Measurements from ENCODE around the gene STX2. TPM values are rescaled to one million over a fixed set of nuclear protein-coding genes. Genes with fewer than 3 reads are reported as not detected.

Gene STX2
- total and polyA plus RNA-seq, 2 donors (not counting 3 experiments of a cell fraction or from before 2014, with no cell fraction given), result 26.2 to 32.6 TPM

DNA sequence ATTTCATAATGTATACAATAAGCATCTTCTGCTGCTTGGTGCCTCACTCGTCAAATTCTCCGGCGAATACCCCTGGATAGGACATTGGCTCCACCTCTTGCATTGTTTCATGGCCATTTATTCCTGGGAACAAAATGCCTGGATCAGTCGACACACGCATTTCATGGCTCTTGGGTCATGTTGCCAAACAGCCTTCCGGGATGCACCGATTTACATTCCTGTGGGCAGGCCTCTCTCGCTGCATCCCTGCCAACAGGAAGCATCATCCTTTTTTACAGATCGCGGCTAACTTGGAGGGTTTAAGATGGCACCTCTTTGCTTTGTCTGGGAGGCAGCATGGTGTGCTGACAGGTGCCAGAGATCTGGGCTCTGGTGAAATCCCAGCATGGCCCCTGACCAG lies 90.3 kb downstream of the STX2 start:
- TF ChIP-seq POLR2AphosphoS5 (IDR thresholded peaks at IDR 0.05; ENCODE audit: insufficient read depth, low read depth, low read length) (no peak), JUN (IDR thresholded peaks at IDR 0.05; ENCODE audit: borderline replicate concordance, insufficient read depth, insufficient read length, low read depth) (no peak), MYC (IDR thresholded peaks at IDR 0.05; ENCODE audit: low read depth, low read length) (no peak), GATA2 (IDR thresholded peaks at IDR 0.05; ENCODE audit: insufficient read depth, insufficient read length, low read depth, low read length) (no peak), FOS (IDR thresholded peaks at IDR 0.05; ENCODE audit: borderline replicate concordance, insufficient read depth, low read length) (no peak), EZH2 (IDR thresholded peaks at IDR 0.05; ENCODE audit: borderline replicate concordance, low read depth, low read length, severe bottlenecking) (no peak), POLR2A (IDR thresholded peaks at IDR 0.05; ENCODE audit: low read depth, low read length) (no peak), CTCF (IDR thresholded peaks at IDR 0.05; ENCODE audit: extremely low read depth in 1 of 2, insufficient read depth in 1 of 2, low read depth in 1 of 2, low read length in 2 of 2) (no peak)
- TF ChIP-seq, protein P1, sequence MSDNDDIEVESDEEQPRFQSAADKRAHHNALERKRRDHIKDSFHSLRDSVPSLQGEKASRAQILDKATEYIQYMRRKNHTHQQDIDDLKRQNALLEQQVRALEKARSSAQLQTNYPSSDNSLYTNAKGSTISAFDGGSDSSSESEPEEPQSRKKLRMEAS (IDR thresholded peaks at IDR 0.05; ENCODE audit: insufficient read depth, insufficient read length), result no peak
- intact Hi-C loops (cut with micrococcal nuclease) (no loop called here), dilution Hi-C loops (cut with MboI; ENCODE audit: extremely low pct_ligation_motif_present, low sequenced_read_pairs) (no loop called here)
- POLR2A ChIA-PET, result no interaction called here
- H3K9ac ChIP-seq (replicated peaks; ENCODE audit: extremely low read depth, insufficient read depth, low read length), result no peak overlapping the region
- no peaks in the 10 kb centered on the region for H3K79me2 ChIP-seq (ENCODE audit: control insufficient read depth, insufficient read depth, low read length)
- no peak overlapping the region for H3K4me2 ChIP-seq (ENCODE audit: insufficient read depth, low read length)
- no peaks in the 10 kb centered on the region for H3K4me1 ChIP-seq (ENCODE audit: control insufficient read depth, extremely low read depth, insufficient read depth, low read length)
- H3K27me3 ChIP-seq (ENCODE audit: control insufficient read depth in 2 of 2, insufficient read depth in 2 of 2, low read length in 2 of 2), result no peaks in the 10 kb centered on the region
- H3K9me1 ChIP-seq (replicated peaks; ENCODE audit: control insufficient read depth, extremely low read depth, insufficient read depth, low read length), result no peaks in the 10 kb centered on the region
- H4K20me1 ChIP-seq (replicated peaks; ENCODE audit: control insufficient read depth, extremely low read depth, insufficient read depth, low read length), result no peaks in the 10 kb centered on the region
- FAIRE-seq, result no peak
- no peak overlapping the region for H3K27ac ChIP-seq (ENCODE audit: insufficient read depth, low read depth, low read length)
- no TSS peak for BruUV-seq (replicated peaks)
- no peaks in the 10 kb centered on the region for H3K9me3 ChIP-seq (replicated peaks; ENCODE audit: control insufficient read depth, insufficient read depth, low read length)
- no peak for DNase-seq (ENCODE audit: low read depth, low spot score)
- H3K4me3 ChIP-seq (replicated peaks in 1 of 3; ENCODE audit: insufficient read depth in 1 of 3, low read depth in 1 of 3, low read length in 3 of 3), result no peak overlapping the region
- no peaks in the 10 kb centered on the region for H3K36me3 ChIP-seq (ENCODE audit: control insufficient read depth in 2 of 2, extremely low read depth in 1 of 2, insufficient read depth in 2 of 2, low read length in 2 of 2)
- no peak overlapping the region for H2AFZ ChIP-seq (ENCODE audit: low read depth, low read length)
- CTCF ChIA-PET, result interaction anchor here (0.6 to 1.7 kb wide), 10 partner anchors 8 to 723 kb away, joined by 3 to 9 read pairs (median 4); no protein-coding TSS in a partner anchor
